ENCODE results near the gene IBA57.

Gene IBA57

DNA sequence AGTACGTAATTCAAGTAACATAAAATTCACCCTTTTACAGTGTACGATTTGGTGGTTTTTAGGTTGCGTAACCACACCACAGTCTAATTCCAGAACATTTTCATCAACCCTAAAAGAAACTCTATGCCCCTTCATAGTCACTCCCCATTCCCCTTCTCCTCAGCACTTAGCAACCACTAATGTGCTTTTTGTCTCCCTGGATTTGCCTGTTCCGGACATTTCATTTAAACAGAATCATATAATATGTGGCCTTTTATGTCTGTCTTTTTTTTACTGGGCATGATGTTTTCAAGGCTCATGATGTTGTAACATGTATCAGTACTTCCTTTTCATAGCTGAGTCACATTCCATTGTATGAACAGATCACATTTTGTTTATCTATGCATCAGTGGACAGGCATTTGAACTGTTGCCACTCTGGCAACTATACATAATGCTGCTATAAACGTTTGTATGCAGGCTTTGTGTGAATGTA is 63.0 kb downstream of the IBA57 start:
- DNase-seq = no peak

DNA sequence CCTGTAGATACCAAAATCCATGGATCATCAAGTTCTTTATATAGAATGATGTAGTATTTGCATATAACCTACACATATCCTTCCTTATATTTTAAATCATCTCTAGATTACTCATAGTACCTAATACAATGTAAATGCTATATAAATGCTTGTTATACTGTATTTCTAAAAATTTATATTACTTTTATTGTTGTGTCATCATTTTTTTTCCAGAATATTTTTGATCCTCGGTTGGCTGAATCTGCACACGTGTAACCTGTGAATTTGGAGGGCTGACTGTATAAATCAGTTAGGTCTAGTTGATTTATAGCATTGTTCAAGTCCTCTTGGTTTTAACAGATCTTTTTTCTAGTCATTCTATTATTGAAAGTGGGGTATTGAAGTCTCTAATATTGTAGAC is 65.6 kb downstream of the IBA57 start:
- DNase-seq = no peak
